ENCODE results near the gene SERTAD2. TPM values are rescaled to one million over a fixed set of nuclear protein-coding genes. Genes with fewer than 3 reads are reported as not detected.

Gene SERTAD2
- total RNA-seq, 2 donors from 2014 or later = 15.8 to 22.2 TPM

DNA sequence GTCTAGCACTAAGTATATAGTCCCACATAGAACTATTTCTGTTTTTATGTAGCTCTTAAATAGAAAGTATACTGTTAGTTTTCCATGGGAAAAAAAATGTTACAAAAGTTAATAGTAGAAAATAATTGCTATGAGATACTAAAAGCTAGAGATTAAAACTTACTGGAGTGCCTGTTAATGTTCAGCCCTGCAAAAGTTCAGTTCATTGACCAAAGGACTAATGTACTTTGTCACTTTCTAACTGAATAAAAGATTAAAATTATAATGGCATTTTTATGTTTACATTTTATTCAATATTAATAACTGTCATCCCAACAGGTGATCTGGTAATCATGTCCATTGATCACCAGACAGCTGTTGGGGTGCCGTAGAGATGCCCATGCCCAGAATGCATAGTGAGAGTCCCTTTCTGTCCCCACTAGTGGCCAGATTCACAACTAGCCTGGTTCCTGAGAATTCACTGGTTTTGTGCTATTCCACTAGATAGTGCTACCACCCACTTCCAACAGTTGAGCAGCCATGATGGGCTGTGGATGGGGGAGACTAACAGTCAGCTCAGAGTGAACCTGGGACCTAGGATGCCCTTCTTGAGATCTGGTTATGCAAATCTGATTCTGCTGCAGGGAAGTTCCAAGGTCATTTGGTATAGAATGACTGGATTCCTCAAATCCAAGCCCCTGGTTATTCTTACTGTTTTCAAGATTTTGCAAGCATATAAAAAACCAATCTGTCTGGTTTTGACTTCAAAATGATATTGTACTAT, 71.8 kb downstream of the SERTAD2 start:
- H3K27me3 ChIP-seq = no peaks in the 10 kb centered on the region
- no peaks in the 10 kb centered on the region for H3K4me1 ChIP-seq
- no peak for DNase-seq (ENCODE audit: low spot score)
- no peak overlapping the region for H3K4me3 ChIP-seq
- TF ChIP-seq, protein P1, sequence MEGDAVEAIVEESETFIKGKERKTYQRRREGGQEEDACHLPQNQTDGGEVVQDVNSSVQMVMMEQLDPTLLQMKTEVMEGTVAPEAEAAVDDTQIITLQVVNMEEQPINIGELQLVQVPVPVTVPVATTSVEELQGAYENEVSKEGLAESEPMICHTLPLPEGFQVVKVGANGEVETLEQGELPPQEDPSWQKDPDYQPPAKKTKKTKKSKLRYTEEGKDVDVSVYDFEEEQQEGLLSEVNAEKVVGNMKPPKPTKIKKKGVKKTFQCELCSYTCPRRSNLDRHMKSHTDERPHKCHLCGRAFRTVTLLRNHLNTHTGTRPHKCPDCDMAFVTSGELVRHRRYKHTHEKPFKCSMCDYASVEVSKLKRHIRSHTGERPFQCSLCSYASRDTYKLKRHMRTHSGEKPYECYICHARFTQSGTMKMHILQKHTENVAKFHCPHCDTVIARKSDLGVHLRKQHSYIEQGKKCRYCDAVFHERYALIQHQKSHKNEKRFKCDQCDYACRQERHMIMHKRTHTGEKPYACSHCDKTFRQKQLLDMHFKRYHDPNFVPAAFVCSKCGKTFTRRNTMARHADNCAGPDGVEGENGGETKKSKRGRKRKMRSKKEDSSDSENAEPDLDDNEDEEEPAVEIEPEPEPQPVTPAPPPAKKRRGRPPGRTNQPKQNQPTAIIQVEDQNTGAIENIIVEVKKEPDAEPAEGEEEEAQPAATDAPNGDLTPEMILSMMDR (IDR thresholded peaks at IDR 0.05) = no peak
- H3K9me3 ChIP-seq = no peaks in the 10 kb centered on the region
- no peak overlapping the region for H3K27ac ChIP-seq
- H3K36me3 ChIP-seq = peaks cover 27% of the 10 kb centered on the region

Other genes with a start within 250 kb of the SERTAD2 start
- 10 to 100 TPM; 15.4 to 19.1 TPM for gene LGALSL, start 199.8 kb downstream of the SERTAD2 start, total RNA-seq
- gene AFTPH, start 129.6 kb downstream of the SERTAD2 start, total RNA-seq = 10 to 100 TPM; 14.5 to 17.4 TPM

Measured in right atrium auricular region (tissue), 2 donors.